A673 (cell line): ENCODE results near the gene IGFL2. TPM values are rescaled to one million over a fixed set of nuclear protein-coding genes. Genes with fewer than 3 reads are reported as not detected.

Experiments
- BruUV-seq: library from RNA; stranded (reverse); fragments of 400-500 nt; replicated peaks from 2 replicates; lab custom pipeline; 2021; lab: Mats Ljungman, UMichigan
- CTCF ChIA-PET: fragments of 300-600 bp; sonication (Branson Sonifier 250); formaldehyde crosslinking; loops from one replicate; lab custom pipeline; 2022; ENCODE audit warnings: antibody characterized with exemption; lab: Charles Lee
- POLR2A ChIA-PET: fragments of 300-600 bp; sonication (Branson Sonifier 250); formaldehyde crosslinking; loops from one replicate; lab custom pipeline; 2022; ENCODE audit warnings: antibody characterized with exemption; ENCODE audit not compliant: low non-redundant PET; lab: Charles Lee
- DNase-seq: peaks from one replicate; pipeline ENCODE4 v3.0.0-alpha.2; 2015; ENCODE audit warnings: low spot score
- H3K27ac ChIP-seq: fragments of 200-600 bp; sonication (generic); 2 replicates; pipeline ENCODE4 v1.5.1; 2016; ENCODE audit warnings: mixed run types, low read depth, mild to moderate bottlenecking, mixed read lengths, antibody characterized with exemption, low read length; ENCODE audit not compliant: poor library complexity, severe bottlenecking
- H3K27me3 ChIP-seq: fragments of 200-600 bp; sonication (generic); replicated peaks from 2 replicates; pipeline ENCODE4 v1.6.1; 2017; ENCODE audit warnings: mixed run types, low read depth, mild to moderate bottlenecking, mixed read lengths, antibody characterized with exemption, low read length; ENCODE audit not compliant: insufficient read depth, poor library complexity
- H3K36me3 ChIP-seq: fragments of 200-600 bp; sonication (generic); 2 replicates; pipeline ENCODE4 v1.6.1; 2016; ENCODE audit warnings: mixed run types, mild to moderate bottlenecking, mixed read lengths, antibody characterized with exemption, low read length; ENCODE audit not compliant: insufficient read depth, poor library complexity, severe bottlenecking
- H3K4me1 ChIP-seq: fragments of 200-600 bp; sonication (generic); 2 replicates; pipeline ENCODE4 v1.6.1; 2017; ENCODE audit warnings: mixed run types, mild to moderate bottlenecking, mixed read lengths, antibody characterized with exemption, low read length; ENCODE audit not compliant: insufficient read depth, poor library complexity, severe bottlenecking
- H3K4me3 ChIP-seq: fragments of 200-600 bp; sonication (generic); 2 replicates; pipeline ENCODE4 v1.5.1; 2016; ENCODE audit warnings: low read depth, mixed run types, mild to moderate bottlenecking, mixed read lengths, low read length; ENCODE audit not compliant: poor library complexity, severe bottlenecking
- H3K9me3 ChIP-seq: fragments of 200-600 bp; sonication (generic); 2 replicates; pipeline ENCODE4 v1.6.1; 2016; ENCODE audit warnings: mixed run types, low read depth, mild to moderate bottlenecking, mixed read lengths, antibody characterized with exemption, low read length; ENCODE audit not compliant: poor library complexity, severe bottlenecking
- CTCF ChIP-seq: fragments of 300-800, 200-600 bp; sonication (generic); conservative IDR thresholded peaks from 2 replicates; pipeline ENCODE4 v1.5.1; 2017; ENCODE audit warnings: low read depth, mild to moderate bottlenecking, antibody characterized with exemption, low read length, moderate library complexity, mixed read lengths
- EZH2 ChIP-seq: fragments of 200-600 bp; sonication (generic); IDR thresholded peaks from 2 replicates; pipeline ENCODE4 v1.6.1; 2017; ENCODE audit warnings: borderline replicate concordance, low read depth, mild to moderate bottlenecking, mixed read lengths, antibody characterized with exemption, low read length; ENCODE audit not compliant: poor library complexity, severe bottlenecking
- intact Hi-C: fragments of 100-400 bp; cut with micrococcal nuclease; formaldehyde crosslinking; loops from one replicate; pipeline ENCODE4 v1.10.0; 2022; ENCODE audit not compliant: unreplicated experiment
- total RNA-seq: library from RNA; stranded (reverse); gene quantifications from 2 replicates; pipeline ENCODE4 v1.2.3, GENCODE V29; 2021

Gene IGFL2
- total RNA-seq, 1 experiment from 2014 or later: 0.45 TPM

DNA sequence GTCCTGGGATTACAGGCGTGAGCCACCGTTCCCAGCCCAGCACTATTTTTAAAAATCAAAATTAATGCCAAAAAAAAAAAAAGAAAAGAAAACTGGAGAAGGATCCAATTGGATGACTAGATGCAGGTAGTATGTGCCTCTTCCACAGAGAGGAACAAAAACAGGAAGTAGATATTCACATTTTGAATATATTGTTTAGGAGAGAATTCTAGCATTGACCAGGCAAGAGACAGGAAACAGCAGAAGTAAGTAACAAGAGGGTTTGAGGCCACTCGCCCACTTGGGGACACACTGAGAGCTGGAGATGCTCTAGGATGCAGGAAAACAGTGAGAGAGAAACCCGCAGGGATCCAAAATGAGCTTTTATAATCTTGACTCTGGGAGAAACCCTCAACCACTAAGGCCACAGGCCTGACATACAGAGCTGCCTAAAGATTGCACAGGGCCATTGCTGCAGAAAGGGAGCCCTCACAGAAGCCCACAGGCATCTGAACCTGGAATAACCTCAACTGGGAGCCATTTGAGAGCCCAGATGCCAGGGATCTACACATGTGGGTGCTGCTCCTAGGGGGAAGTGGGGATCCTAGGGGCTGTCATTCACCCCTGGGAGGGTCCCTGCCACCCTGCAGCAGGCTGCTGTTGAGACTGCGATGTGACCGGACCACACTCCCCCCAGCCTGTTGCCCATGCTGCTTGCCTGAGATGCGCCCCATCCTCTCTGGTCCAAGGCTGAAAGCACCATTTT lies 28.2 kb downstream of the IGFL2 start:
- ChIA-PET CTCF (no interaction called here), POLR2A (no interaction called here)
- intact Hi-C loops: no loop called here
- BruUV-seq: no TSS peak
- H3K36me3 ChIP-seq: no peaks in the 10 kb centered on the region
- no peak overlapping the region for H3K4me3 ChIP-seq
- no peak for DNase-seq
- no peak overlapping the region for H3K27ac ChIP-seq
- H3K27me3 ChIP-seq: no peaks in the 10 kb centered on the region
- no peaks in the 10 kb centered on the region for H3K9me3 ChIP-seq
- TF ChIP-seq CTCF: no peak
- no peak for TF ChIP-seq EZH2
- no peaks in the 10 kb centered on the region for H3K4me1 ChIP-seq

DNA sequence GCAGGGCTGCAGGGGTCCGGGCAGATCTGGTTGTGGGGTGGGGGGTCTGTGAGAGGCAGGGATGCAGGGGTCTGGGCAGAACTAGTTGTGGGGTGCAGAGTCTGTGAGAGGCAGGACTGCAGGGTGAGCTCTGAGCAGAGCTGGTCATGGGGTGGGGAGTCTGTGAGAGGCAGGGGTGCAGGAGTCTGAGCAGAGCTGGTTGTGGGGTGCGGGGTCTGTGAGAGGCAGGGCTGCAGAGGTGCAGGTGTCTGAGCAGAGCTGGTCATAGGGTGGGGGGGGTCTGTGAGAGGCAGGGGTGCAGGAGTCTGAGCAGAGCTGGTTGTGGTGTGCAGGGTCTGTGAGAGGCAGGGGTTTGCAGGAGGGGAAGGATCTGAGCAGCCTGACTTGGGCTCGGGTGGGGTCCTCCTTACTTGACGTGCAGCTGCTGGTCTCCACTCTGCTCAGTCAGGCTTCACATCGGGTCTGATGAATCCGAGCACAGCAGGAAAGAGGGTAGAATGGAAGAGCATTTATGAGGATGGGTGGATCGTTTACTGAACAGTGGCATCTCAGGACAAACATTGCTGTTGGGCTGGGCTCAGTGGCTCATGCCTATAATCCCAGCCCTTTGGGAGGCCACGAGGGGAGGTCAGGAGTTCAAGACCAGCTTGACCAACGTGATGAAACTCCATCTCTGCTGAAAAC lies 31.2 kb downstream of the IGFL2 start:
- no TSS peak for BruUV-seq
- no peak for TF ChIP-seq CTCF
- TF ChIP-seq EZH2: no peak
- intact Hi-C loops: no loop called here
- H3K36me3 ChIP-seq: no peaks in the 10 kb centered on the region
- H3K9me3 ChIP-seq: no peaks in the 10 kb centered on the region
- ChIA-PET CTCF (no interaction called here), POLR2A (interaction anchor here (0.6 kb wide), 1 partner anchor 336 kb away, joined by 11 read pairs; no protein-coding TSS in a partner anchor)
- no peak for DNase-seq
- no peaks in the 10 kb centered on the region for H3K4me1 ChIP-seq
- H3K27ac ChIP-seq: no peak overlapping the region
- no peaks in the 10 kb centered on the region for H3K27me3 ChIP-seq
- H3K4me3 ChIP-seq: no peak overlapping the region

GRCh38 chr19:46180701-46181387 lies 32.8 kb downstream of the IGFL2 start:
- no peak for TF ChIP-seq CTCF
- no peak for TF ChIP-seq EZH2
- no peaks in the 10 kb centered on the region for H3K36me3 ChIP-seq
- no peak overlapping the region for H3K4me3 ChIP-seq
- H3K27ac ChIP-seq: no peak overlapping the region
- BruUV-seq: no TSS peak
- H3K27me3 ChIP-seq: no peaks in the 10 kb centered on the region
- POLR2A ChIA-PET: no interaction called here
- intact Hi-C loops: no loop called here
- CTCF ChIA-PET: no interaction called here
- H3K9me3 ChIP-seq: no peaks in the 10 kb centered on the region
- no peak for DNase-seq
- no peaks in the 10 kb centered on the region for H3K4me1 ChIP-seq
